Tibial nerve (tissue), 4 donors: ENCODE data around the gene DRD5. TPM values are rescaled to one million over a fixed set of nuclear protein-coding genes. Genes with fewer than 3 reads are reported as not detected.

Source experiments
- DNase-seq, 2 donors: peaks; one replicate each; pipeline ENCODE4 v3.0.0-alpha.2; 2019; ENCODE audit warnings: low spot score in 2 of 2
- H3K27ac ChIP-seq, 4 donors: fragments of 200-600 bp; sonication (generic) in 3 of 4; one replicate each; pipeline ENCODE4 v1.5.1; 2017 to 2019; ENCODE audit warnings: mild to moderate bottlenecking in 1 of 4
- H3K27me3 ChIP-seq, 2 donors: fragments of 200-600 bp; sonication (generic) in 1 of 2; one replicate each; pipeline versions ENCODE4 v1.5.1 to v1.6.0; 2017 to 2019
- H3K36me3 ChIP-seq, 3 donors: fragments of 200-600 bp; sonication (generic); one replicate each; pipeline ENCODE4 v1.5.1; 2018 to 2019
- H3K4me1 ChIP-seq, 4 donors: fragments of 200-600 bp; sonication (generic) in 3 of 4; one replicate each; pipeline ENCODE4 v1.5.1; 2017 to 2019
- H3K4me3 ChIP-seq, 4 donors: fragments of 200-600 bp; sonication (generic) in 3 of 4; one replicate each; pipeline ENCODE4 v1.5.1; 2017 to 2019; ENCODE audit warnings: mild to moderate bottlenecking in 1 of 4, moderate library complexity in 1 of 4
- H3K9me3 ChIP-seq, 4 donors: fragments of 200-600 bp; sonication (generic) in 3 of 4; one replicate each; pipeline ENCODE4 v1.5.1; 2017 to 2019
- CTCF ChIP-seq, 5 experiments: fragments of 200-600 bp in 3 of 5; fragments of 450-650 bp in 2 of 5; sonication (generic) in 3 of 5; IDR thresholded peaks; one replicate each; pipeline ENCODE4 v1.5.1; 2016 to 2019; ENCODE audit warnings: antibody characterized with exemption in 5 of 5, mild to moderate bottlenecking in 3 of 5, moderate library complexity in 2 of 5
- EP300 ChIP-seq, 2 donors: sonication (generic); formaldehyde crosslinking; IDR thresholded peaks; one replicate each; pipeline ENCODE4 v1.6.1; 2017; ENCODE audit warnings: antibody characterized with exemption in 2 of 2, mild to moderate bottlenecking in 1 of 2
- POLR2A ChIP-seq, 2 donors: fragments of 450-650 bp; IDR thresholded peaks; one replicate each; pipeline ENCODE4 v1.6.1; 2017; ENCODE audit warnings: antibody characterized with exemption in 2 of 2, mild to moderate bottlenecking in 2 of 2, moderate library complexity in 2 of 2
- WGBS, 2 donors: methylation state at CpG; one replicate each; pipeline ENCODE4 v1.1.5; 2018; 5-methylcytosine and 5-hydroxymethylcytosine counted together
- total RNA-seq, 4 donors: library from RNA; depleted of rRNA; stranded (reverse); fragments of >200 nt; gene quantifications; one replicate each; pipeline ENCODE4 v1.1.0, GENCODE V29; 2016

DRD5 gene
- total RNA-seq, 4 donors from 2014 or later: not detected

GRCh38 chr4:9804918-9805317 is 23.5 kb downstream of the DRD5 start:
- no peak overlapping the region for H3K4me3 ChIP-seq
- no peaks in the 10 kb centered on the region for H3K4me1 ChIP-seq
- no peak overlapping the region for H3K27ac ChIP-seq
- H3K27me3 ChIP-seq: no peaks in the 10 kb centered on the region
- no peaks in the 10 kb centered on the region for H3K36me3 ChIP-seq
- WGBS, 2 donors: 88 to 90% methylated on average over 5 of the region's 5 CpGs
- TF ChIP-seq POLR2A (IDR thresholded peaks at IDR 0.05) (no peak), EP300 (IDR thresholded peaks at IDR 0.05) (no peak), CTCF (IDR thresholded peaks at IDR 0.05) (no peak)
- no peak for DNase-seq
- no peaks in the 10 kb centered on the region for H3K9me3 ChIP-seq

GRCh38 chr4:9808077-9808476 is 26.6 kb downstream of the DRD5 start:
- TF ChIP-seq CTCF (IDR thresholded peaks at IDR 0.05): no peak
- no peak for TF ChIP-seq EP300 (IDR thresholded peaks at IDR 0.05)
- no peak for TF ChIP-seq POLR2A (IDR thresholded peaks at IDR 0.05)
- WGBS, 2 donors: 71 to 78% methylated on average over 5 of the region's 5 CpGs
- H3K4me1 ChIP-seq: no peaks in the 10 kb centered on the region
- H3K9me3 ChIP-seq: no peaks in the 10 kb centered on the region
- no peaks in the 10 kb centered on the region for H3K36me3 ChIP-seq
- no peak overlapping the region for H3K4me3 ChIP-seq
- no peak overlapping the region for H3K27ac ChIP-seq
- DNase-seq: no peak
- H3K27me3 ChIP-seq: no peaks in the 10 kb centered on the region

GRCh38 chr4:9811806-9812205 is 30.4 kb downstream of the DRD5 start:
- no peaks in the 10 kb centered on the region for H3K9me3 ChIP-seq

GRCh38 chr4:9812501-9813340 is 31.3 kb downstream of the DRD5 start:
- no peak overlapping the region for H3K4me3 ChIP-seq
- 41 to 47% methylated on average over 4 of the region's 4 CpGs for WGBS, 2 donors
- no peak overlapping the region for H3K27ac ChIP-seq
- DNase-seq: no peak
- no peaks in the 10 kb centered on the region for H3K27me3 ChIP-seq
- no peaks in the 10 kb centered on the region for H3K36me3 ChIP-seq
- no peaks in the 10 kb centered on the region for H3K9me3 ChIP-seq
- no peaks in the 10 kb centered on the region for H3K4me1 ChIP-seq
- TF ChIP-seq POLR2A (IDR thresholded peaks at IDR 0.05) (no peak), EP300 (IDR thresholded peaks at IDR 0.05) (no peak), CTCF (IDR thresholded peaks at IDR 0.05) (no peak)

More at GRCh38 chr4:9811806-9812205, 30.4 kb downstream of the DRD5 start:
- H3K4me3 ChIP-seq: no peak overlapping the region
- H3K27ac ChIP-seq: no peak overlapping the region
- TF ChIP-seq EP300 (IDR thresholded peaks at IDR 0.05) (no peak), POLR2A (IDR thresholded peaks at IDR 0.05) (no peak), CTCF (IDR thresholded peaks at IDR 0.05) (no peak)
- no peaks in the 10 kb centered on the region for H3K4me1 ChIP-seq
- DNase-seq: no peak
- no peaks in the 10 kb centered on the region for H3K36me3 ChIP-seq
- no peaks in the 10 kb centered on the region for H3K27me3 ChIP-seq
- WGBS, 2 donors: 72 to 76% methylated on average over 3 of the region's 3 CpGs

GRCh38 chr4:9816285-9816684 is 34.9 kb downstream of the DRD5 start:
- WGBS, 2 donors: 92 to 94% methylated on average over 3 of the region's 3 CpGs
- no peak for DNase-seq
- TF ChIP-seq CTCF (IDR thresholded peaks at IDR 0.05): no peak
- TF ChIP-seq POLR2A (IDR thresholded peaks at IDR 0.05): no peak
- TF ChIP-seq EP300 (IDR thresholded peaks at IDR 0.05): no peak

More at GRCh38 chr4:9816285-9816684, 34.9 kb downstream of the DRD5 start:
- H3K27me3 ChIP-seq: no peaks in the 10 kb centered on the region
- no peak overlapping the region for H3K27ac ChIP-seq
- H3K4me1 ChIP-seq: no peaks in the 10 kb centered on the region
- no peak overlapping the region for H3K4me3 ChIP-seq
- H3K9me3 ChIP-seq: peaks cover 0 to 8% (median 0%) of the 10 kb centered on the region in 4 donors
- H3K36me3 ChIP-seq: no peaks in the 10 kb centered on the region
